NCI-H146 treated with DMSO at 0.1 percent for 48 hours (cell line): ENCODE data around the gene NOD1.
"Not testable (repeated sequence)": the region's sequence is repeated elsewhere in the genome, so short reads cannot be mapped to it uniquely, and the experiment has no call there.

Experiments used
- DNase-seq: peaks from one replicate; lab custom pipeline; 2025; ENCODE audit not compliant: unreplicated experiment; lab: John Stamatoyannopoulos, UW

NOD1 gene

GRCh38 chr7:30422922-30423321, 55.7 kb downstream of the NOD1 start:
- DNase-seq, result no peak

GRCh38 chr7:30421647-30422196, 56.9 kb downstream of the NOD1 start:
- no peak for DNase-seq

- no peak for DNase-seq
These were observed 57.9 kb downstream of the NOD1 start for GRCh38 chr7:30420662-30421061.

GRCh38 chr7:30420080-30420479, 58.5 kb downstream of the NOD1 start:
- DNase-seq, result not testable (repeated sequence)

GRCh38 chr7:30413864-30414263, 64.7 kb downstream of the NOD1 start:
- no peak for DNase-seq

GRCh38 chr7:30412782-30413504, 65.6 kb downstream of the NOD1 start:
- DNase-seq, result peak; percentile 1

- DNase-seq, result no peak
These were observed 66.7 kb downstream of the NOD1 start for GRCh38 chr7:30411897-30412296.

GRCh38 chr7:30411173-30411572, 67.4 kb downstream of the NOD1 start:
- DNase-seq, result no peak

- no peak for DNase-seq
These were observed 71.7 kb downstream of the NOD1 start for GRCh38 chr7:30406664-30407425.

- no peak for DNase-seq
These were observed 73.4 kb downstream of the NOD1 start for GRCh38 chr7:30405179-30405578.

- no peak for DNase-seq
These were observed 75.1 kb downstream of the NOD1 start for GRCh38 chr7:30403477-30403876.

GRCh38 chr7:30396389-30396788, 82.2 kb downstream of the NOD1 start:
- DNase-seq, result no peak

- no peak for DNase-seq
These were observed 82.9 kb downstream of the NOD1 start for GRCh38 chr7:30395676-30396075.

- DNase-seq, result no peak
These were observed 86.8 kb downstream of the NOD1 start for GRCh38 chr7:30391806-30392205.

GRCh38 chr7:30390736-30391636, 87.6 kb downstream of the NOD1 start:
- no peak for DNase-seq

GRCh38 chr7:30389791-30390190, 88.8 kb downstream of the NOD1 start:
- DNase-seq, result no peak

GRCh38 chr7:30382607-30383006, 96.0 kb downstream of the NOD1 start:
- DNase-seq, result no peak

- DNase-seq, result not testable (repeated sequence)
These were observed 97.8 kb downstream of the NOD1 start for GRCh38 chr7:30380824-30381223.

- DNase-seq, result no peak
These were observed 98.3 kb downstream of the NOD1 start for GRCh38 chr7:30380294-30380693.

- no peak for DNase-seq
These were observed 98.8 kb downstream of the NOD1 start for GRCh38 chr7:30379741-30380140.

GRCh38 chr7:30379131-30379530, 99.5 kb downstream of the NOD1 start:
- no peak for DNase-seq
